Measurements from ENCODE around the gene DENND1B. TPM values are rescaled to one million over a fixed set of nuclear protein-coding genes. Genes with fewer than 3 reads are reported as not detected.

Gene DENND1B
- total and polyA plus RNA-seq, 9 of the 15 experiments (the other 6 are each of a cell fraction or from before 2014, with no cell fraction given), result 2.1 to 12.1 (median 7.5) TPM

GRCh38 chr1:197797010-197797409 is 21.7 kb upstream of the DENND1B start:
- Histone ChIP-seq H3K9me1 (ENCODE audit: control insufficient read depth, insufficient read depth, low read length) (no peaks in the 10 kb centered on the region), H3K27ac (ENCODE audit: extremely low read depth, low read depth, low read length) (no peak overlapping the region), H4K20me1 (replicated peaks; ENCODE audit: control insufficient read depth, insufficient read depth, low read length) (no peaks in the 10 kb centered on the region), H3K27me3 (ENCODE audit: control insufficient read depth in 2 of 2, insufficient read depth in 2 of 2, low read length in 2 of 2) (no peaks in the 10 kb centered on the region; a peak in 1 of 5 replicates), H3K9me3 (replicated peaks; ENCODE audit: control insufficient read depth, insufficient read depth, low read depth, low read length) (peaks cover 6% of the 10 kb centered on the region), H3K9ac (ENCODE audit: insufficient read depth in 1 of 2, low read depth in 2 of 2, low read length in 2 of 2) (no peak overlapping the region), H3K79me2 (ENCODE audit: control insufficient read depth, insufficient read depth, low read length) (no peaks in the 10 kb centered on the region), H2AFZ (ENCODE audit: low read depth, low read length) (no peak overlapping the region), H3K4me3 (no peak overlapping the region), H3K4me1 (replicated peaks in 1 of 2; ENCODE audit: control insufficient read depth in 2 of 2, insufficient read depth in 2 of 2, low read length in 2 of 2) (no peaks in the 10 kb centered on the region), H3K4me2 (ENCODE audit: insufficient read depth, low read length) (no peak overlapping the region), H3K36me3 (ENCODE audit: control insufficient read depth, insufficient read depth, low read length) (no peaks in the 10 kb centered on the region)
- ChIA-PET CTCF (ENCODE audit: low intra/inter-chr PET ratio) (no interaction called here), POLR2A (no interaction called here)
- FAIRE-seq (no peak), DNase-seq (ENCODE audit: extremely low read depth in 1 of 4, low spot score in 3 of 4) (no peak), ATAC-seq (no peak)
- BruUV-seq (replicated peaks), result no TSS peak
- intact Hi-C loops (cut with micrococcal nuclease), result no loop called here
- in situ Hi-C loops (cut with MboI), result no loop called here
- TF ChIP-seq ZFP91 (CRISPR knock-in tag; IDR thresholded peaks at IDR 0.05), result no peak
- no peak for TF ChIP-seq CEBPZ (IDR thresholded peaks at IDR 0.05; ENCODE audit: borderline replicate concordance, low read depth, low read length)
- TF ChIP-seq ZNF133 (CRISPR knock-in tag; IDR thresholded peaks at IDR 0.05), result no peak
- TF ChIP-seq THAP12 (CRISPR knock-in tag; IDR thresholded peaks at IDR 0.05), result no peak
- no peak for TF ChIP-seq MBD2 (IDR thresholded peaks at IDR 0.05; ENCODE audit: borderline replicate concordance, low read depth)
- TF ChIP-seq ATF6 (CRISPR knock-in tag; IDR thresholded peaks at IDR 0.05), result no peak
- no peak for TF ChIP-seq PHTF2 (CRISPR knock-in tag; IDR thresholded peaks at IDR 0.05)
- no peak for TF ChIP-seq ZBTB49 (CRISPR knock-in tag; IDR thresholded peaks at IDR 0.05; ENCODE audit: borderline replicate concordance)
- TF ChIP-seq EHMT2 (IDR thresholded peaks at IDR 0.05), result no peak
- no peak for TF ChIP-seq RB1 (IDR thresholded peaks at IDR 0.05; ENCODE audit: low read depth)
